ENCODE results near the gene KRTAP5-1.

DNA sequence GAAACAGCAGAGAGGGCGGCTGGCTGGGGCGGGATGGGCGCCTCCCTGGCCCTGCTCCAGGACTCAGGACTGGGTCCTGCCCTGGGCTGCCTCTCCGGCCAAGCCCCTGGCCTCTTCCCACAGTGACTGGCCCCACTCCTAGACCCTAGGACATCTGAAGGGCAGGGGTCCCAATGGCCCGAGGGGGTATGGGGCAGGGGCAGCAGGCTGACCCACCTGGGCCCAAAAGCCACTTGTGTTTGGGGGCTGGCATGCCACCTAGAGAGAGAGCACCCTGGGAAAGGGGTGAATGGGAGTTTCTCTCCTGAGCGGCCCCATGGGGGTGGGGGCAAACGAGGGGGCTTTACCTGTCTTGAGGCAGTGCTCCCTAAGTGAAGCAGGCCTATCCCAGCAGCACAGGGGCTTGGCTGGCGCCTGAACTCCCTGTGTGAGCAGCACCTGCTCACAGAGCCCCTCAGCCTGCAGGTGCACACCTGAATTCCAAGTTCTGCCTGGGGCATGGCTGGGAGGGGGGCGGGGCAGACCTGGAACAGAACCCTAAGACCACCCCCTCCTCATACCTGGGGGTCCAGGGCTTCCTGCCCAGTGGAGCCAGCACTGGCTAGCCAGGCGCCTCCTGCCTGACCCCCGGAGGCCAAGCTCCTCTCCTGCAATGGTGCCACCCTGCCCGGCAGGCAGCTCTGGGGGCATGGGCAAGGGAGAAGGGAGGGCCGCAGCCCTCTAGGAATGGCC, 29.9 kb downstream of the KRTAP5-1 start:
- TF ChIP-seq, protein P1, sequence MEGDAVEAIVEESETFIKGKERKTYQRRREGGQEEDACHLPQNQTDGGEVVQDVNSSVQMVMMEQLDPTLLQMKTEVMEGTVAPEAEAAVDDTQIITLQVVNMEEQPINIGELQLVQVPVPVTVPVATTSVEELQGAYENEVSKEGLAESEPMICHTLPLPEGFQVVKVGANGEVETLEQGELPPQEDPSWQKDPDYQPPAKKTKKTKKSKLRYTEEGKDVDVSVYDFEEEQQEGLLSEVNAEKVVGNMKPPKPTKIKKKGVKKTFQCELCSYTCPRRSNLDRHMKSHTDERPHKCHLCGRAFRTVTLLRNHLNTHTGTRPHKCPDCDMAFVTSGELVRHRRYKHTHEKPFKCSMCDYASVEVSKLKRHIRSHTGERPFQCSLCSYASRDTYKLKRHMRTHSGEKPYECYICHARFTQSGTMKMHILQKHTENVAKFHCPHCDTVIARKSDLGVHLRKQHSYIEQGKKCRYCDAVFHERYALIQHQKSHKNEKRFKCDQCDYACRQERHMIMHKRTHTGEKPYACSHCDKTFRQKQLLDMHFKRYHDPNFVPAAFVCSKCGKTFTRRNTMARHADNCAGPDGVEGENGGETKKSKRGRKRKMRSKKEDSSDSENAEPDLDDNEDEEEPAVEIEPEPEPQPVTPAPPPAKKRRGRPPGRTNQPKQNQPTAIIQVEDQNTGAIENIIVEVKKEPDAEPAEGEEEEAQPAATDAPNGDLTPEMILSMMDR (IDR thresholded peaks at IDR 0.05 in 4 of 5, conservative IDR thresholded peaks at IDR 0.05 in 1 of 5): no peak
- TF ChIP-seq POLR2A (IDR thresholded peaks at IDR 0.05): no peak
